Activated CD8-positive, alpha-beta memory T cell treated with anti-CD3 and anti-CD28 coated beads, Interleukin-2, amount 50 U/mL, for 24 hours (primary cell): ENCODE measurements around the gene TSHZ3.

Experiments
- DNase-seq: peaks from one replicate; pipeline ENCODE4 v3.0.0-alpha.2; 2020; ENCODE audit errors: extremely low read depth

The TSHZ3 gene

GRCh38 chr19:31335716-31336115, 13.5 kb downstream of the TSHZ3 start:
- no peak for DNase-seq

GRCh38 chr19:31334849-31335624, 14.2 kb downstream of the TSHZ3 start:
- no peak for DNase-seq

DNA sequence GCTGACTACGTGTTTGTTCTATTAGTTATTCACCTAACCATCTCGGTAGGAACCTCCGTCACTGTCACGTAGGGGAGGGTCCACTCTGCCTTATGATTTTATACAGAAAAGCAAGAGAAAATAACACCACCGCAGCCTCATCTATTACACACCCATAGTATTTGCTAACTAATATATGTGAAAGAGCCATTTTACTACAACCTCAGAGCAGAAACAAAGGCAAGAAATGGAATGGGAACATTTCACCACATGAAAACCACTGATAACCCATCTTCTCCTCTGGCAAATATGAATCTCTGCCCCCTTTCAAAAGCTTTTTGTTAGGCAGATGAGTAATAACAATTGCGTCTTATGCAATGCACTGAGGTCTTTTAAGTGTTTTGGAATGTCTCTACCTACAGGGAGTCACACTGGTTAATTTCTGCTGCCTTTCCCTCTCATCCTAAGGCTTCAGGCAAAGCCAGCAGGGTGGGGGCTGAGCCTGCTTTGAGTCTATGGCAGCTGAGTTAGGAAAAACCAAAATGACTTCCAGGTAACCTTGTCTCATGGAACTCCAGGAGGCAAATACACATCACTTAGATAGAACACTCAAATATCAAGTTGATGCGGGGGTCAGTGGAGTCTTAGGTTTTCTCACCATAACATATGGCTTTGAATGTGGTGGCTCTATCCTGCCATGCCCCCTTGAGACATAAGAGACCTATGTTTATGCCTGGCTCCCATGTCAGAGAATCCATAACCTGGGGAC, 15.0 kb downstream of the TSHZ3 start:
- DNase-seq, result no peak

DNA sequence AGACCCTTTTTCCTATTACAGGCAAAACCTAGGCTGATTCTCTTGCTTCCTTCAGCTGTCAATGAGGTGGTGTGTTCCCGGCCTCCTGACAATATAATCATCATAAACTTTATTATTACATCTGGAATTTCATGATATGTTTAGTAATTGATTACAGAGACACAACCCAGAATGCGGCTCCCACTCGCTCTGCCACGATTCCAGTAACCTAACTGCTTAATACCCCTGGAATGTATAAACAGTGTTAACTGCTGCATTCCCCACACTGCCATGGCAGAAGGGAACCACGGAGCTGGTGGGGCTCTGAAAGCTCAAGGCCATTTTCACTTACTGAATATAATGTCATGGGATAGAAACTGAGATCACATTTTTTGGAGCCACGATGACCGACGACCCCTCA, 17.1 kb downstream of the TSHZ3 start:
- no peak for DNase-seq

- no peak for DNase-seq
Measured at GRCh38 chr19:31331536-31331935, 17.7 kb downstream of the TSHZ3 start.

DNA sequence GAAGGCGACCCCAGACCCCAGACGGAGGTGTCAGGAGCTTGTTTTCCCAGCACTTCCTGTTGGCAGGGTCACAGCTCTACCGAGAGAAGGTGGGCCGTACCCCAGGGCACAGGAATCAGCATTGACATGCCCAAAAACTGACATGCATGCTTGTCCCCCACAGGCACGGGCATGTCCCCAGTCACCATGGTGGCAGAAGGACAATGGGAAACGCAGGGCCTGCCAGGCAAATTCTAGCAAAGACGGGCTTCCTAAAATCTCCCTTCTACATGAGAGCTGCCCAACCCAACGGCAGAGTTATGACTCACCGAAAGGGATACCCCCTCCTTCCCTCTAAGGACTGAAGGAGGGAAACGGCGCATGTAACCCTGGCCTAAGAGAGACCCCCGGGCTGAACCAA, 18.5 kb downstream of the TSHZ3 start:
- no peak for DNase-seq

- no peak for DNase-seq
Measured at GRCh38 chr19:31330237-31330636, 19.0 kb downstream of the TSHZ3 start.

GRCh38 chr19:31329819-31330218, 19.4 kb downstream of the TSHZ3 start:
- no peak for DNase-seq

DNA sequence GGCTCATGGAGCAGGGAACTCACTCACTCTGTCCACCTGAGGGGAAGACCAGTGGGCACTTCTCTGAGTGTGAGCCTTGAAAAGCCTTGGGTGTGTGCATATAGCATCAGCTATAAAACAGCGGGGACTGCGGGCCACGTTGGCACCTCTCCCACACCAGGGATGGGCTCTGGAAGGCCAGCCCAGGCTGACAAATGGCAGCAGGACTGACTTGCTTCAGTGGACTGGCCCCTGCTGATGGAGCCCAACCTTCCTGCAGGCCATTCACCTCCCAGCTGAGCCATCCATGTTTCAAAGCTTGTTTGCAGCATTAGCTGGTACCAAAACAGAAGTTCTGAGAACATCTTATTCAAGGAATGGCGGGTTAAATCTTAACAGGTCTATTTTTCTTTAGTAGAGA, 21.0 kb downstream of the TSHZ3 start:
- DNase-seq, result no peak

DNA sequence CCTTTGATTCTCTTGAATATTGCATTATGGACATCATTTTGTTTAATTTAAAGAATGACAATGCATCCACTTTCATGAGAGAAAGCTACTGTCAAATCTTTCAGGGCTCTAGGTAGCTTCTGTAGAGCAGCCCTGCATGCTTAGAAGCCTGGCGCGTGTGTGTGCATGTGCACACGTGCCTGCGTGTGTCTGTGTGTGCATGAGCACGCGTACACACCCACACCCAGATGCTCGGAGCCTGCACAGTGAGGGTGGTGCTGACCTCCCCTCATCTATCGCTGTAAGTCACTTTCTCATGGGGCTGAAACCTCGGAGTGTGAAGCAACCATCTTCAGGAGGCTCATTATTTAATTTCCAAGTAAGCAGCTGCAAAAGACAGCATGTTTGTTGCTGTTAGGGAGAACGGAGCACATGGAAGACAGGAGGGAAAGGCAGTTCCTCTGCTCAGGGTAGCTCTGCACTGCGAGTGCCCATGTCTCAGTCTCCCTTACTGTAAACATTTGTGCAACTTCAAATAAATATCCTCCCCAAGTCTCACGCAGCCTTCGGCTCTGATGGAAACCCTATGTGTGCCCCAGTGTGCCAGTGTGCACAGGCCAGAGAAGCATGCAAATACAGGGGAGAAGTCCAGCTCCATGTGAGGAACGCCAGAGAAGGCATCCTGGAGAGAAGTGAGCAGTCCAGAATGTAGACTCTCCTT, 22.8 kb downstream of the TSHZ3 start:
- no peak for DNase-seq

GRCh38 chr19:31325342-31325741, 23.9 kb downstream of the TSHZ3 start:
- DNase-seq, result no peak

- DNase-seq, result no peak
Measured at GRCh38 chr19:31319465-31319864, 29.8 kb downstream of the TSHZ3 start.

DNA sequence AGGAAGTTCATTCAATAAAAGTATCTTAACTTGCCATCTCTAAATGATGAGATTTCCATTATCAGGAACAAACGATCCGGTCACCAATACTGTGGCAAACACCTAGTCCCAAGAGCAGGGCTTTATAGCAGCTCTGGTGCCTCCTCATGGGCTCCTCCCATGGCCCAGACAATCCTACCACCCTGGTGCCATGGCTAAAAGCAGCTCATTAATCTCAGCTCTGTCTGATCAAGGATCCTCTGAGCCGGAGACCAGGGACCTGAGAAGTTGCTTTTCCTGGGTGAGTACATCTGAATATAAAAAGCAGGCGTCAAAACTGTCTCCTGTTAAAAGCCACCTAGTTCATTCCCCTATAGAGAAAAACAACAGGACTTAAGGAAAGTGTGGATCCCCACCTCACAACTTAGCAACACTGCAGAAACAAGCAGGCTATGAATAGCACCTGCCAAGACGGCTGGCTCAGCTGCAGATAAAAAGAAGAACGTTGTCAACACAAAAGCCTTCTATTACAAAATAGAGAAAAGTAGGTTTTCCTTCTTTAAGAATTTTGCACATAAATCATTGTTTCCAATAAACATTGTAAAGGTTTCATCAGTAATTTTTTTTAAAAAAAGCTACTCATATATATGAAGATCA, 30.3 kb downstream of the TSHZ3 start:
- no peak for DNase-seq

- DNase-seq, result no peak
Measured at GRCh38 chr19:31317570-31317969, 31.7 kb downstream of the TSHZ3 start.

- DNase-seq, result no peak
Measured at GRCh38 chr19:31317093-31317492, 32.1 kb downstream of the TSHZ3 start.

GRCh38 chr19:31316201-31316951, 32.9 kb downstream of the TSHZ3 start:
- DNase-seq, result no peak

- no peak for DNase-seq
Measured at GRCh38 chr19:31315652-31316051, 33.6 kb downstream of the TSHZ3 start.

- DNase-seq, result no peak
Measured at GRCh38 chr19:31314849-31315629, 34.2 kb downstream of the TSHZ3 start.

- no peak for DNase-seq
Measured at GRCh38 chr19:31314156-31314555, 35.1 kb downstream of the TSHZ3 start.

GRCh38 chr19:31313291-31314030, 35.8 kb downstream of the TSHZ3 start:
- no peak for DNase-seq
